MM.1S (cell line): ENCODE data around the gene MTA2.

Experiments used
- DNase-seq: peaks from one replicate; pipeline ENCODE4 v3.0.0-alpha.2; 2015
- H2AFZ ChIP-seq: fragments of 300-600 bp; sonication (generic); 2 replicates; pipeline ENCODE4 v1.6.0; 2016; ENCODE audit warnings: antibody characterized with exemption, low read length
- H3F3A ChIP-seq: fragments of 300-600 bp; sonication (generic); 2 replicates; pipeline ENCODE4 v1.6.1; 2016; ENCODE audit warnings: mild to moderate bottlenecking, antibody characterized with exemption, low read length, moderate library complexity, mixed read lengths; ENCODE audit not compliant: insufficient read depth
- H3K27ac ChIP-seq: fragments of 300-600 bp; sonication (generic); 2 replicates; pipeline ENCODE4 v1.5.1; 2016; ENCODE audit warnings: mild to moderate bottlenecking, low read length
- H3K27me3 ChIP-seq: fragments of 300-600 bp; sonication (generic); replicated peaks from 2 replicates; pipeline ENCODE4 v1.6.0; 2016; ENCODE audit warnings: low read length; ENCODE audit not compliant: insufficient read depth
- H3K36me3 ChIP-seq: fragments of 300-600 bp; sonication (generic); replicated peaks from 2 replicates; pipeline ENCODE4 v1.6.1; 2016; ENCODE audit warnings: mild to moderate bottlenecking, low read length, mixed read lengths; ENCODE audit not compliant: insufficient read depth
- H3K4me1 ChIP-seq: fragments of 300-600 bp; sonication (generic); 2 replicates; pipeline ENCODE4 v1.6.1; 2016; ENCODE audit warnings: low read length, mixed read lengths
- H3K4me2 ChIP-seq: fragments of 300-600 bp; sonication (generic); 2 replicates; pipeline ENCODE4 v1.6.0; 2016; ENCODE audit warnings: low read depth, low read length
- H3K4me3 ChIP-seq: fragments of 300-600 bp; sonication (generic); 2 replicates; pipeline ENCODE4 v1.5.1; 2016; ENCODE audit warnings: low read length, mixed read lengths
- H3K79me2 ChIP-seq: fragments of 300-600 bp; sonication (generic); 2 replicates; pipeline ENCODE4 v1.6.1; 2016; ENCODE audit warnings: mixed run types, low read length, mixed read lengths
- H3K9ac ChIP-seq: fragments of 300-600 bp; sonication (generic); 2 replicates; pipeline ENCODE4 v1.6.1; 2016; ENCODE audit warnings: low read length, mixed read lengths
- H3K9me2 ChIP-seq: fragments of 300-600 bp; sonication (generic); replicated peaks from 2 replicates; pipeline ENCODE4 v1.6.1; 2016; ENCODE audit warnings: mild to moderate bottlenecking, low read length, mixed read lengths; ENCODE audit not compliant: insufficient read depth
- H3K9me3 ChIP-seq: fragments of 300-600 bp; sonication (generic); replicated peaks from 2 replicates; pipeline ENCODE4 v1.6.1; 2016; ENCODE audit warnings: mild to moderate bottlenecking, low read length, mixed read lengths; ENCODE audit not compliant: insufficient read depth
- H4K20me1 ChIP-seq: fragments of 300-600 bp; sonication (generic); 2 replicates; pipeline ENCODE4 v1.6.1; 2016; ENCODE audit warnings: mild to moderate bottlenecking, low read length, moderate library complexity, mixed read lengths; ENCODE audit not compliant: insufficient read depth
- CTCF ChIP-seq: fragments of 300-600 bp; sonication (generic); IDR thresholded peaks from 2 replicates; pipeline ENCODE4 v1.5.1; 2016; ENCODE audit warnings: antibody characterized with exemption, low read length, mixed read lengths
- EZH2 ChIP-seq: fragments of 300-600 bp; sonication (generic); optimal IDR thresholded peaks from 2 replicates; pipeline ENCODE3; 2017; ENCODE audit warnings: low read depth, mild to moderate bottlenecking, antibody characterized with exemption, low read length, mixed read lengths
- EZH2phosphoT487 ChIP-seq: fragments of 300-600 bp; sonication (generic); IDR thresholded peaks from 2 replicates; pipeline ENCODE4 v1.6.1; 2018; ENCODE audit warnings: antibody characterized with exemption, low read length

MTA2 gene

DNA sequence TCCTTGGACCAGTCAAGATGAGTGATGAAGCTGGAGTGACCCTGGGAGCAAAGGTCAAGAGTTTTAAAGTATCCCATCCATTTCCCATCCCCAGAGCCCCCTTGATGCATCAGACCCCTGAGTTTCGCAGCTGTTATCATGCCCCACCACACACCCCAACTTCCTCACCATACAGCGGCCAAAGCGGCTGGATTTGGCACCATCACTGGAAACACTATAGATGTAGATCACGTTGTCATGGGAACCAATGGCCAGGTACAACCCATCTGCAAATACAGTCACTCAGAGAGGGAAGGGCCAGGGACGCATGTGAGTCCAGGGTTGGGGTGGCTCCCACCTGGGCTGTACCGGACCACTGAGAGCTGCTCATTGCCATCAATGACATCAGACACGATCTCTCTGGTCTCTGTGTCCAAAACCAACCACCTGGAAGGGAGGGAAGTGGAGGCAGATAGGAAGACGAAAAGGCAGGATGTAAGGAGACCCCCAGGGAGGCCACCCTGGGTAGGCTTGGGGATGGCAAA is 2.2 kb upstream of the MTA2 start:
- H4K20me1 ChIP-seq: no peaks in the 10 kb centered on the region
- peaks cover 24% of the 10 kb centered on the region for H3K79me2 ChIP-seq
- no peak for TF ChIP-seq EZH2phosphoT487
- TF ChIP-seq CTCF: no peak
- no peak for TF ChIP-seq EZH2
- H3F3A ChIP-seq: peaks cover 17% of the 10 kb centered on the region
- peaks cover 6% of the 10 kb centered on the region for H3K4me1 ChIP-seq
- H3K4me2 ChIP-seq: no peak overlapping the region
- no peaks in the 10 kb centered on the region; the same call in 1 of the 2 replicates for H3K36me3 ChIP-seq
- no peak overlapping the region for H2AFZ ChIP-seq
- H3K27ac ChIP-seq: no peak overlapping the region
- no peaks in the 10 kb centered on the region for H3K9me3 ChIP-seq
- no peaks in the 10 kb centered on the region for H3K27me3 ChIP-seq
- no peak overlapping the region for H3K9ac ChIP-seq
- no peaks in the 10 kb centered on the region for H3K9me2 ChIP-seq
- DNase-seq: no peak
- H3K4me3 ChIP-seq: no peak overlapping the region

- Histone ChIP-seq H3K4me2 (no peak overlapping the region), H3K9me2 (no peaks in the 10 kb centered on the region)
Observed at GRCh38 chr11:62603072-62603408, 1.4 kb upstream of the MTA2 start.

DNA sequence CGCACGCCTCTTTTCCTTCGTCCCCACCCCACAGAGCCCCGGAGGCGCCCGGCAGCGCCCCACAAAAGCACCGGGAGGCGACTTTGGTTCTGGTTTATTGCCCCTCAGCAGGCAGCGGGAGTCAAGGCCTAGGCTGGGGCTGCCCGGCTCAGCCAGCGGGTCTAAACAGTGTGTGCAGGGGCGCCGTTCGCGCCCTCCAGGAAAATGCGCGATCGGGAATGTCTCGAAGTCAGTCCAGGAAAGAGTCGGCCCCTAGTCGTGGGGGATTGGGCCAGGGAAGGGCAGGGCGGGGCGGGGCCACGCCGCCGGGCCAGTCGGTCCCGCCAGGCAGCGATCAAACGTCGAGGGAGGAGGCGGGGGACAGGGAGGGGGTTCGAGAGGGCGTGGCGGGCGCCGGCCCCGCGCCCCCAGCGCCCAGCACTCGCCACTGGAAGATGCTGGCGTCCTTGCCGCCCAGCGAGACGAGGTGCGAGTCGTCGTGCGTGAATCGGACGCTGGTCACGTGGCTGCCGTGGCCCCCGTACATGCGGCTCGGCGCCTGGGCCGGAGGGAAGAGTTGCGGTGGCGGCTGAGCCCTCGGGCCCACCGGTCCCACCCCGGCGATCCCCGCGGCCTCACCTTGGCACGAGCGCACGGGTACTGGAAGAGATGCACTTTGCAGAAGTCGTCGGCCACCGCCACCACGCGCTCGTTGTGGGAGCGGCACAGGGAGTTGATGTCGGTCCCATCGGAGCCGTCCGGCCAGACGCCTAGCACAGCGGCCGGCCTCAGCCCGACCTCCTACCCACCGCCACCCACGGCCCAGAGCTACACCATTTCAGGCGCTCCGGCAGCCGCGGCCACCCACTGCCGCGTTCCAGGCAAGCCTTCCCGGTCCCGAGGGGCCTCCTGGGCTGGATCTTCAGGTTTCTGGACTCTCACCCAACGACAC is 741 bp upstream of the MTA2 start:
- Histone ChIP-seq H3F3A (peaks cover 21% of the 10 kb centered on the region), H4K20me1 (no peaks in the 10 kb centered on the region), H3K4me2 (peak overlapping the region; percentile 76), H3K36me3 (peaks cover 11% of the 10 kb centered on the region), H3K9ac (peak overlapping the region; percentile 25; the same call in 1 of the 2 replicates), H3K9me3 (no peaks in the 10 kb centered on the region), H3K27ac (peak overlapping the region; percentile 18; the same call in 1 of the 2 replicates), H3K4me3 (peak overlapping the region; percentile 44), H2AFZ (peak overlapping the region; percentile 38), H3K9me2 (no peaks in the 10 kb centered on the region), H3K4me1 (peaks cover 10% of the 10 kb centered on the region), H3K79me2 (peaks cover 39% of the 10 kb centered on the region), H3K27me3 (no peaks in the 10 kb centered on the region)
- TF ChIP-seq EZH2phosphoT487 (no peak), EZH2 (no peak), CTCF (no peak)
- no peak for DNase-seq

More at GRCh38 chr11:62603072-62603408, 1.4 kb upstream of the MTA2 start:
- Histone ChIP-seq H3K36me3 (peaks cover 5% of the 10 kb centered on the region), H2AFZ (no peak overlapping the region), H3F3A (peaks cover 21% of the 10 kb centered on the region), H3K79me2 (peaks cover 32% of the 10 kb centered on the region), H3K4me1 (peaks cover 10% of the 10 kb centered on the region), H3K9ac (no peak overlapping the region), H3K27ac (no peak overlapping the region), H3K9me3 (no peaks in the 10 kb centered on the region), H4K20me1 (no peaks in the 10 kb centered on the region), H3K4me3 (no peak overlapping the region), H3K27me3 (no peaks in the 10 kb centered on the region)
- no peak for TF ChIP-seq EZH2phosphoT487
- no peak for TF ChIP-seq CTCF
- TF ChIP-seq EZH2: no peak
- no peak for DNase-seq
